Liver (tissue), 3 donors: Measurements from ENCODE around the gene TMEM151B.

Source experiments
- FOXA2 ChIP-seq: IDR thresholded peaks from 2 replicates; pipeline ENCODE4 v1.6.1; 2016; ENCODE audit warnings: antibody characterized with exemption
- GABPA ChIP-seq, 2 donors: IDR thresholded peaks in 1 of 2; conservative IDR thresholded peaks in 1 of 2; 2 replicates each; pipeline ENCODE4 v1.6.1; 2016; ENCODE audit warnings: antibody characterized with exemption in 2 of 2, mild to moderate bottlenecking in 1 of 2, moderate library complexity in 1 of 2
- HNF4A ChIP-seq, 2 donors: conservative IDR thresholded peaks; 2 replicates each; pipeline ENCODE4 v1.6.1; 2016; ENCODE audit warnings: antibody characterized with exemption in 2 of 2, mild to moderate bottlenecking in 2 of 2
- RXRA ChIP-seq, 2 donors: IDR thresholded peaks; 2 replicates each; pipeline ENCODE4 v1.6.1; 2017 to 2018; ENCODE audit warnings: antibody characterized with exemption in 2 of 2, mild to moderate bottlenecking in 1 of 2
- SP1 ChIP-seq: IDR thresholded peaks from 2 replicates; pipeline ENCODE4 v1.6.1; 2018; ENCODE audit warnings: antibody characterized with exemption, mild to moderate bottlenecking
- TAF1 ChIP-seq: conservative IDR thresholded peaks from 2 replicates; pipeline ENCODE4 v1.6.1; 2016; ENCODE audit warnings: antibody characterized with exemption, mild to moderate bottlenecking
- YY1 ChIP-seq: IDR thresholded peaks from 2 replicates; pipeline ENCODE4 v1.6.1; 2016; ENCODE audit warnings: antibody characterized with exemption, mild to moderate bottlenecking
- TF ChIP-seq, protein P1 (sequence below): IDR thresholded peaks from 2 replicates; pipeline ENCODE4 v1.6.1; 2016; ENCODE audit warnings: antibody characterized with exemption
- TF ChIP-seq, protein P2 (sequence below): fragments of 150-350 bp; IDR thresholded peaks from 2 replicates; pipeline ENCODE4 v1.5.1; 2017; ENCODE audit warnings: improper control_type of control experiment, low read depth, low read length; ENCODE audit not compliant: missing input control
- donor health status: healthy.
- donor health status: healthy.

DNA sequence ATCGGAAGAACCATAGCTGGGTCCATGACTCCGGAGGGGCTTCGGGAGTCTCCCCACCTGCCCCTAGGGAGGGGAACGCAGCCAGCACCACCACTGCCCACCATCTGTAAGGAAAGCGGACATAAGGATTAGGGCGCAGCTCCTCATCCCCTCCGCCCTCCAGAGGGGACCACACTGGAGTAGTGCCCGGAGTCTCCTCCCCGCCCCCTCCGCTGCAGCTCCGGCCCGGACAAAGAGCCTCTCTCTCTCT lies 13.6 kb upstream of the TMEM151B start:
- TF ChIP-seq GABPA (IDR thresholded peaks at IDR 0.05 in 1 of 2, conservative IDR thresholded peaks at IDR 0.05 in 1 of 2) (no peak), TAF1 (no peak), YY1 (no peak), RXRA (IDR thresholded peaks at IDR 0.05) (no peak), SP1 (no peak), FOXA2 (no peak), HNF4A (conservative IDR thresholded peaks at IDR 0.05) (no peak)
- TF ChIP-seq, protein P1, sequence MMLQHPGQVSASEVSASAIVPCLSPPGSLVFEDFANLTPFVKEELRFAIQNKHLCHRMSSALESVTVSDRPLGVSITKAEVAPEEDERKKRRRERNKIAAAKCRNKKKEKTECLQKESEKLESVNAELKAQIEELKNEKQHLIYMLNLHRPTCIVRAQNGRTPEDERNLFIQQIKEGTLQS: no peak
- TF ChIP-seq, protein P2, sequence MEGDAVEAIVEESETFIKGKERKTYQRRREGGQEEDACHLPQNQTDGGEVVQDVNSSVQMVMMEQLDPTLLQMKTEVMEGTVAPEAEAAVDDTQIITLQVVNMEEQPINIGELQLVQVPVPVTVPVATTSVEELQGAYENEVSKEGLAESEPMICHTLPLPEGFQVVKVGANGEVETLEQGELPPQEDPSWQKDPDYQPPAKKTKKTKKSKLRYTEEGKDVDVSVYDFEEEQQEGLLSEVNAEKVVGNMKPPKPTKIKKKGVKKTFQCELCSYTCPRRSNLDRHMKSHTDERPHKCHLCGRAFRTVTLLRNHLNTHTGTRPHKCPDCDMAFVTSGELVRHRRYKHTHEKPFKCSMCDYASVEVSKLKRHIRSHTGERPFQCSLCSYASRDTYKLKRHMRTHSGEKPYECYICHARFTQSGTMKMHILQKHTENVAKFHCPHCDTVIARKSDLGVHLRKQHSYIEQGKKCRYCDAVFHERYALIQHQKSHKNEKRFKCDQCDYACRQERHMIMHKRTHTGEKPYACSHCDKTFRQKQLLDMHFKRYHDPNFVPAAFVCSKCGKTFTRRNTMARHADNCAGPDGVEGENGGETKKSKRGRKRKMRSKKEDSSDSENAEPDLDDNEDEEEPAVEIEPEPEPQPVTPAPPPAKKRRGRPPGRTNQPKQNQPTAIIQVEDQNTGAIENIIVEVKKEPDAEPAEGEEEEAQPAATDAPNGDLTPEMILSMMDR: no peak
